Spleen (tissue), 11 donors: ENCODE data around the gene SEC61A1. TPM values are rescaled to one million over a fixed set of nuclear protein-coding genes. Genes with fewer than 3 reads are reported as not detected.

ENCODE experiments used
- DNase-seq: peaks from one replicate; pipeline ENCODE4 v3.0.0-alpha.2; 2020
- H3K27ac ChIP-seq, 8 donors: fragments of 200-600 bp; sonication (generic) in 7 of 8; 1 replicate in 4 of 8; 2 replicates in 4 of 8; pipeline versions ENCODE4 v1.5.0 to v1.8.0; 2016 to 2021; ENCODE audit warnings: inconsistent platforms in 4 of 8, mild to moderate bottlenecking in 4 of 8, moderate library complexity in 1 of 8
- H3K27me3 ChIP-seq, 7 donors: fragments of 200-600 bp; sonication (generic) in 6 of 7; replicated peaks in 1 of 7; 1 replicate in 4 of 7; 2 replicates in 3 of 7; pipeline versions ENCODE4 v1.5.0 to v1.8.0; 2016 to 2021; ENCODE audit warnings: inconsistent platforms in 3 of 7, mild to moderate bottlenecking in 1 of 7
- H3K36me3 ChIP-seq, 6 donors: fragments of 200-600 bp; sonication (generic) in 5 of 6; 1 replicate in 4 of 6; 2 replicates in 2 of 6; pipeline versions ENCODE4 v1.5.0 to v1.8.0; 2016 to 2021; ENCODE audit warnings: inconsistent platforms in 2 of 6
- H3K4me1 ChIP-seq, 6 donors: fragments of 200-600 bp; sonication (generic) in 5 of 6; 1 replicate in 3 of 6; 2 replicates in 3 of 6; pipeline versions ENCODE4 v1.5.0 to v1.8.0; 2016 to 2021; ENCODE audit warnings: inconsistent platforms in 3 of 6
- H3K4me3 ChIP-seq, 8 donors: fragments of 200-600 bp; sonication (generic) in 7 of 8; 1 replicate in 4 of 8; 2 replicates in 4 of 8; pipeline versions ENCODE4 v1.5.0 to v1.8.0; 2016 to 2021; ENCODE audit warnings: inconsistent platforms in 4 of 8, mild to moderate bottlenecking in 4 of 8, moderate library complexity in 2 of 8
- H3K9me3 ChIP-seq, 8 donors: fragments of 200-600 bp; sonication (generic) in 7 of 8; 1 replicate in 4 of 8; 2 replicates in 4 of 8; pipeline versions ENCODE4 v1.5.0 to v1.8.0; 2016 to 2021; ENCODE audit warnings: inconsistent platforms in 4 of 8
- POLR2A ChIP-seq, 3 donors: fragments of 450-650 bp; IDR thresholded peaks; one replicate each; pipeline ENCODE4 v1.5.1; 2017; ENCODE audit warnings: antibody characterized with exemption in 3 of 3, mild to moderate bottlenecking in 1 of 3
- POLR2AphosphoS5 ChIP-seq, 3 donors: sonication (generic); formaldehyde crosslinking; IDR thresholded peaks; one replicate each; pipeline ENCODE4 v1.5.1; 2017; ENCODE audit warnings: antibody characterized with exemption in 3 of 3
- WGBS, 5 donors: extraction: QIAGEN DNeasy Blood & Tissue Kit in 3 of 5; methylation state at CpG; one replicate each; pipeline versions ENCODE4 v1.1.5 to v1.1.7; 2013 to 2018; 5-methylcytosine and 5-hydroxymethylcytosine counted together
- intact Hi-C: fragments of 100-400 bp; cut with DNase I; formaldehyde crosslinking; loops from one replicate; pipeline ENCODE4 v1.15.0; 2023; ENCODE audit warnings: low total_unique reads
- polyA plus RNA-seq, 3 donors: library from polyadenylated mRNA; stranded (reverse); fragments of 200-250 nt; gene quantifications; one replicate each; pipeline ENCODE4 v1.2.1, GENCODE V29; 2013
- total RNA-seq, 7 donors: library from RNA; depleted of rRNA in 3 of 7; stranded (reverse); fragments of >200 nt in 3 of 7; fragmentation: NEBNext Ultra II Directional in 4 of 7; extraction: Animal tissue kit (Norgen Biotek cat#: 25700) in 4 of 7; gene quantifications; one replicate each; pipeline versions ENCODE4 v1.1.0 to v1.2.1, GENCODE V29; 2016 to 2021
- TF ChIP-seq, protein P1 (sequence below), 11 experiments: fragments of 200-600 bp in 7 of 11; fragments of 450-650 bp in 4 of 11; sonication (generic) in 4 of 11; IDR thresholded peaks in 8 of 11; conservative IDR thresholded peaks in 3 of 11; 1 replicate in 7 of 11; 2 replicates in 4 of 11; pipeline versions ENCODE4 v1.4.0 to v1.8.0; 2016 to 2021; ENCODE audit warnings: antibody characterized with exemption in 11 of 11, inconsistent platforms in 4 of 11, mild to moderate bottlenecking in 1 of 11
- donor health status: healthy with polysubstance abuse.
- donor health status: DM: no; HTN: no; CAD: no; lungs with moderate emphysema.
- donor health status: DM: no; HTN: no; CAD: no.
- donor health status: Bipolar disorder and iron deficiency.
- donor health status: healthy.
- donor health status: DM: no; HTN: no; CAD: no.
- donor health status: DM: yes; HTN: yes; CAD: no.

SEC61A1 gene
- total and polyA plus RNA-seq, 10 donors = 49.0 to 136 (median 114) TPM

DNA sequence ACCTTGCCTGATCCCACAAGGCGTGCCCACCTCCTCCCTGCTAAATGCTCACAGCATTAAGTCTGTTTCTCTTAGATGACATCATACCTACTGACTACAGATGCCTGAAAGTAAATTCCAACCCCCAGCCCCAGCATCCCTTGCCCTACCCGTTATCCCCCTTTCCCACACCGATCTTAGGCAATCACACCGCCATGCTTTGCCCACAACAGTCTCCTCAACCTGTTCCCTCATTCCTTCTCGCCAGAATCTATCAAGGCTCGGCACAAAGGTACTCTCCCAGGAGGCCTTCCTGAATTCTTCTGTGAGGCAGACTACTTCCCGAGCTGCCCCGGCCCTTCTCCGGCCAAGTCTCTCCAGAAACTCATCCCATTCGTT is 789 bp upstream of the SEC61A1 start:
- TF ChIP-seq POLR2AphosphoS5 (IDR thresholded peaks at IDR 0.05) = no peak
- TF ChIP-seq POLR2A (IDR thresholded peaks at IDR 0.05) = no peak
- intact Hi-C loops = no loop called here
- WGBS, 5 donors = 11 to 15% (median 11%) methylated on average over 10 of the region's 10 CpGs
- no peak for DNase-seq
- Histone ChIP-seq H3K4me3 (peak overlapping the region; percentile 79 to 98 (median 92)), H3K9me3 (no peaks in the 10 kb centered on the region), H3K36me3 (peaks cover 0 to 31% (median 12%) of the 10 kb centered on the region in 6 donors), H3K27me3 (no peaks in the 10 kb centered on the region), H3K4me1 (peaks cover 21 to 49% (median 42%) of the 10 kb centered on the region in 6 donors), H3K27ac (peak overlapping the region; percentile 69 to 98 (median 95))

DNA sequence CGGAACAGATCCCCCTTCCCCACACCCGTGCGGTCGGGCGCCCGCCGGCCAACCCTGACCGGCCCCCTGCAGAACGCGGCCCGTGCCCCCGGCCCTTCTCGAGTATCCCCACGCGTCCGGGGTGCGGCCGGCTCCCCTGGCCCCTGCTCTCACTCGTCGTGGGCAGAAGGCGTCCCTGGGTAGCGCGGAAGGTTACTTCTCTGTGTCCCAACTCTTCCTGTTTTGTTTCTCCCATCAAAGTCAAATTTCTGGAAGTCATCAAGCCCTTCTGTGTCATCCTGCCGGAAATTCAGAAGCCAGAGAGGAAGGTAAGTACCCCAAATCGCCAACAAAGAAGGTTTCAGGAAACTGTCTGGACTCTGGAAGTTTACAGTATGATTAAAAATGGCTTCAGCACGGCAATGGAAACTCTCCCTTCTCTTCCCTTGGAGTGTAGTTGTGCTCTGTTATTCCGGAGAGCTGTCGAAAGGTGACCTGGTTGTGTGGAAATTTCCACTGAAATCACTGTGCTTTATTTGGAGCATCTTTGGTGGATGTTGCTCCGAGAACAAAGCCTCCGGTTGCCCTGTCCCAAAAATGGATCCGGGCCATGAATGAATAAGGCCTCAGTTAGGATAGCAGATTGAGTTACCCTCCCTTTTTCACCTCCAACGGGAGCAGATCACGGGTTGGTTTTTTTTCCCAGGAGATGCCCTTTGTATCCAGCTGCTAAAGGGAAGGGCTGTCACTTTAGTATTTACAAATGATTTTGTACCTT is 536 bp downstream of the SEC61A1 start:
- Histone ChIP-seq H3K4me1 (peaks cover 21 to 56% (median 42%) of the 10 kb centered on the region in 6 donors), H3K36me3 (peaks cover 3 to 44% (median 23%) of the 10 kb centered on the region in 6 donors), H3K4me3 (peak overlapping the region; percentile 79 to 98 (median 92)), H3K27ac (peak overlapping the region; percentile 87 to 98 (median 95)), H3K27me3 (no peaks in the 10 kb centered on the region), H3K9me3 (no peaks in the 10 kb centered on the region)
- DNase-seq = no peak
- 1 to 4% (median 2%) methylated on average over 26 to 33 of the region's 33 CpGs for WGBS, 5 donors
- intact Hi-C loops = no loop called here
- TF ChIP-seq, protein P1, sequence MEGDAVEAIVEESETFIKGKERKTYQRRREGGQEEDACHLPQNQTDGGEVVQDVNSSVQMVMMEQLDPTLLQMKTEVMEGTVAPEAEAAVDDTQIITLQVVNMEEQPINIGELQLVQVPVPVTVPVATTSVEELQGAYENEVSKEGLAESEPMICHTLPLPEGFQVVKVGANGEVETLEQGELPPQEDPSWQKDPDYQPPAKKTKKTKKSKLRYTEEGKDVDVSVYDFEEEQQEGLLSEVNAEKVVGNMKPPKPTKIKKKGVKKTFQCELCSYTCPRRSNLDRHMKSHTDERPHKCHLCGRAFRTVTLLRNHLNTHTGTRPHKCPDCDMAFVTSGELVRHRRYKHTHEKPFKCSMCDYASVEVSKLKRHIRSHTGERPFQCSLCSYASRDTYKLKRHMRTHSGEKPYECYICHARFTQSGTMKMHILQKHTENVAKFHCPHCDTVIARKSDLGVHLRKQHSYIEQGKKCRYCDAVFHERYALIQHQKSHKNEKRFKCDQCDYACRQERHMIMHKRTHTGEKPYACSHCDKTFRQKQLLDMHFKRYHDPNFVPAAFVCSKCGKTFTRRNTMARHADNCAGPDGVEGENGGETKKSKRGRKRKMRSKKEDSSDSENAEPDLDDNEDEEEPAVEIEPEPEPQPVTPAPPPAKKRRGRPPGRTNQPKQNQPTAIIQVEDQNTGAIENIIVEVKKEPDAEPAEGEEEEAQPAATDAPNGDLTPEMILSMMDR (IDR thresholded peaks at IDR 0.05 in 8 of 11, conservative IDR thresholded peaks at IDR 0.05 in 3 of 11) = no peak
- no peak for TF ChIP-seq POLR2AphosphoS5 (IDR thresholded peaks at IDR 0.05)
- TF ChIP-seq POLR2A (IDR thresholded peaks at IDR 0.05) = no peak

DNA sequence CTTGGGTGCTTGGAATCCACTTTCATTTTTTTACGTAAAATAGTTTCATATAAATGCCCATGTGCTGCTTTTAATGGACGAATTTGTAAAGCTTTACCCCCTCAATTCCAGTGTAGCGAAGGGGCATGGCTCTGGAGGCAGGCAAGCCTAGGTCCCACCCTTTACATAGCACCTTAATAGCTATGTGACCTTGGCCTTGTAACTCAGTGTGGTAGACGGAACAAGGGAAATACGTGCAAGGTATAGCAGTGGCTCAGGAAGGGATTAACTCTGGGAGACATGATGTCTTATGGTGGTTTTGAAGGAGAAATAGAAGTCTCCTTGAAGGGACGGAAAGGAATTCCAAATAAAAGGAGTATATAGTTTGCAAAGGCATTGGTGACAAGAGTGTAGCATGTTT is 1.4 kb downstream of the SEC61A1 start:
- no peaks in the 10 kb centered on the region for H3K27me3 ChIP-seq
- TF ChIP-seq POLR2A (IDR thresholded peaks at IDR 0.05) (no peak), POLR2AphosphoS5 (IDR thresholded peaks at IDR 0.05) (no peak)
- TF ChIP-seq, protein P1 (IDR thresholded peaks at IDR 0.05 in 8 of 11, conservative IDR thresholded peaks at IDR 0.05 in 3 of 11) = no peak
- peak overlapping the region; percentile 79 to 98 (median 92) for H3K4me3 ChIP-seq
- intact Hi-C loops = no loop called here
- no peaks in the 10 kb centered on the region for H3K9me3 ChIP-seq
- peaks cover 3 to 53% (median 31%) of the 10 kb centered on the region in 6 donors for H3K36me3 ChIP-seq
- H3K27ac ChIP-seq = peak overlapping the region in 4 of 8 donors; percentile 7 to 97 (median 96)
- WGBS, 5 donors = 61 to 83% (median 72%) methylated on average over 6 of the region's 6 CpGs
- DNase-seq = no peak
- H3K4me1 ChIP-seq = peaks cover 21 to 56% (median 42%) of the 10 kb centered on the region in 6 donors

DNA sequence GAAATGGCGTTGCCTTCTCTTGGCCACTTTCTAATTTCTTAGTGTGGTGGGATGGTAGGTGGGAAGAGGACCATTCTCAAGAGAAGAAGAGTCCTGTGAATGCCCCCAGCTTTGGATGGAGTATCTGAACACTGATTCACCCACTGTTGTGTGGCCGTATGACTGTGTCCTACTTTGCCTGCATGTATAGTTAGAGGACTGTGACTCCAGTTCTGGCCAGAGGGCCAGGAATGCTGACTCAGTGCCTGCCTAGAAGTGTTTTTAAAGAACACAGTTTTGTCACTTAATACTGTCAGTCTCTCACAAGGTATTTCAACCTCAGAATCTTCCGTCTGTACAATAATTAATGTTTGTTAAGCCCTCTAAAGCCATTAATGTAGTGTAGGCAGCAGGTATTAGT is 2.1 kb downstream of the SEC61A1 start:
- TF ChIP-seq POLR2AphosphoS5 (IDR thresholded peaks at IDR 0.05) (no peak), POLR2A (IDR thresholded peaks at IDR 0.05) (no peak)
- TF ChIP-seq, protein P1 (IDR thresholded peaks at IDR 0.05 in 8 of 11, conservative IDR thresholded peaks at IDR 0.05 in 3 of 11) = no peak
- intact Hi-C loops = no loop called here

More for the DNA sequence above, 2.1 kb downstream of the SEC61A1 start:
- DNase-seq = no peak
- peak overlapping the region in 1 of 8 donors; percentile 18 for H3K27ac ChIP-seq
- WGBS, 5 donors = 68 to 95% (median 71%) methylated on average over 3 of the region's 3 CpGs
- H3K36me3 ChIP-seq = peaks cover 3 to 60% (median 39%) of the 10 kb centered on the region in 6 donors
- peak overlapping the region in 4 of 8 donors; percentile 13 to 98 (median 87) for H3K4me3 ChIP-seq
- H3K27me3 ChIP-seq = no peaks in the 10 kb centered on the region
- no peaks in the 10 kb centered on the region for H3K9me3 ChIP-seq
- H3K4me1 ChIP-seq = peaks cover 21 to 56% (median 42%) of the 10 kb centered on the region in 6 donors
